ENCODE measurements around the gene RRAGA. TPM values are rescaled to one million over a fixed set of nuclear protein-coding genes. Genes with fewer than 3 reads are reported as not detected.

The RRAGA gene
- total RNA-seq, 1 experiment from 2014 or later, result 56.4 TPM

- Histone ChIP-seq H2BK120ac (ENCODE audit: low read depth, low read length, poor library complexity, severe bottlenecking) (no peak overlapping the region), H3K4ac (ENCODE audit: low read depth, low read length) (no peak overlapping the region), H4K20me1 (ENCODE audit: control insufficient read depth, insufficient read depth, insufficient read length) (no peaks in the 10 kb centered on the region), H2AK5ac (ENCODE audit: insufficient read length, low read length) (no peak overlapping the region), H3K27ac (ENCODE audit: insufficient read length, low read depth, low read length) (no peak overlapping the region), H4K91ac (ENCODE audit: insufficient read length, low read depth, low read length) (no peak overlapping the region), H3K27me3 (ENCODE audit: insufficient read depth, low read length) (no peaks in the 10 kb centered on the region), H2AFZ (ENCODE audit: low read length) (no peak overlapping the region), H2BK5ac (ENCODE audit: insufficient read length, low read length) (no peak overlapping the region), H3K4me1 (ENCODE audit: insufficient read depth, low read length) (no peaks in the 10 kb centered on the region), H3K79me2 (ENCODE audit: insufficient read depth, low read length) (no peaks in the 10 kb centered on the region), H4K5ac (ENCODE audit: insufficient read length, low read depth, low read length) (no peak overlapping the region), H3K56ac (ENCODE audit: insufficient read length, low read depth, low read length) (no peak overlapping the region), H3K23me2 (ENCODE audit: insufficient read length, low read depth, low read length, poor library complexity, severe bottlenecking) (no peaks in the 10 kb centered on the region), H4K8ac (replicated peaks; ENCODE audit: insufficient read length, low read depth, low read length) (no peak overlapping the region), H3K23ac (ENCODE audit: insufficient read length, low read depth, low read length) (no peak overlapping the region), H3T11ph (ENCODE audit: low read length) (no peak overlapping the region), H3K14ac (ENCODE audit: insufficient read depth, low read length) (no peak overlapping the region), H2BK12ac (ENCODE audit: insufficient read length, low read depth, low read length) (no peak overlapping the region), H2BK20ac (ENCODE audit: low read depth, low read length, poor library complexity, severe bottlenecking) (no peak overlapping the region), H3K79me1 (ENCODE audit: insufficient read depth, low read depth, low read length, poor library complexity, severe bottlenecking) (no peaks in the 10 kb centered on the region), H3K4me2 (ENCODE audit: insufficient read depth, insufficient read length, low read length) (no peak overlapping the region), H2BK15ac (ENCODE audit: low read depth, low read length) (no peak overlapping the region), H3K9ac (ENCODE audit: extremely low read depth, insufficient read length, low read length) (no peak overlapping the region), H3K9me3 (ENCODE audit: control insufficient read depth, low read depth, low read length) (no peaks in the 10 kb centered on the region), H3K18ac (ENCODE audit: insufficient read length, low read depth, low read length) (no peak overlapping the region)
- WGBS (ENCODE audit: extremely low coverage, insufficient read length, low lambda C conversion rate), result no CpG with 5 or more reads among the region's 2 CpGs
- Mint-ChIP-seq H3K9me3 (no peaks in the 10 kb centered on the region), H3K4me1 (no peaks in the 10 kb centered on the region), H3K36me3 (ENCODE audit: insufficient read depth in 1 of 3, low read depth in 3 of 3) (peaks cover 29 to 78% (median 74%) of the 10 kb centered on the region in 3 experiments; a peak in 6 of 7 replicates), H3K4me3 (no peak overlapping the region), H3K27ac (no peak overlapping the region), H3K27me3 (ENCODE audit: low read depth) (no peaks in the 10 kb centered on the region)
- no peak for TF ChIP-seq CTCF (conservative IDR thresholded peaks at IDR 0.05)
- DNase-seq, result no peak
Measured at GRCh38 chr9:19074229-19074628, 25.0 kb downstream of the RRAGA start.

Measured in H9 (cell line).